Heart left ventricle (tissue), 13 donors: ENCODE results near the gene ASCL5.

Experiments
- CTCF ChIP-seq, 12 donors: fragments of 200-600 bp; sonication (generic) in 4 of 12; IDR thresholded peaks; one replicate each; pipeline versions ENCODE4 v1.5.0 to v1.8.0; 2018 to 2022; ENCODE audit warnings: antibody characterized with exemption in 12 of 12, mild to moderate bottlenecking in 5 of 12
- POLR2A ChIP-seq, 2 donors: fragments of 450-650 bp; IDR thresholded peaks; one replicate each; pipeline ENCODE4 v1.6.1; 2017; ENCODE audit warnings: antibody characterized with exemption in 2 of 2, mild to moderate bottlenecking in 2 of 2, moderate library complexity in 2 of 2
- donor health status: ischemic (EF 13 %, LVEDD 7.1; RV severe dilation, severe dysfunction).
- donor health status: DM: no; HTN: yes; CAD: no.
- donor health status: DM: no; HTN: no; CAD: no.
- donor health status: ischemic (EF 25% LVEDD 6.9; RV normal size, moderate dysfunction).
- donor health status: ischemic (EF 25% LVEDD 5.7; RV mildly dilated, moderate dysfunction).
- donor health status: ischemic (EF 35%, LVEDD 5.7; RV mildly dilated, moderate dysfunction).
- donor health status: nonischemic (EF 11% LVEDD 7.7; RV severe dilation, severe dysfunction).
- donor health status: DM: yes; HTN: yes; CAD: no.
- donor health status: PGD.
- donor health status: ischemic (EF 29% LVEDD 5.4; RV normal size, mild dysfunction).
- donor health status: nonischemic (EF 23%, LVEDD 6.1; RV moderate dilation, normal function).

DNA sequence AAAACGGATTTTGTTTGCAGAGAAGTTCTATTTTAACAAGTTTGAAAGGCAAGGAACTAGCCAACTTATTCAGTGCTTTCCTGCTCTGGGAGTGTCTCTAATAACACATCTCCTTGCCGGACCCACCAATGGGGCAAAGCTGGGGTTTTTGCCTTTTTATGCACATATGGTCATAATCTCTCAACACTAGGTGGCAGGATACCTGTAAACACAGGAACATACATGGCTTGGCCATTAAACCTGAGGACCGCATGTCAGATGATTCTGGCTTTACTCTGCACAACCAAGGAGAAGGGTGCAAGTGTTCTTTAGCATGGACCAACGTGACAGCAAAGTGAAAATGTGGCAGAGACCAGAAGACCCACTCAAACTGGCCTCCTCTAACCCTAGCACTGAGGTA lies 22.4 kb upstream of the ASCL5 start:
- TF ChIP-seq CTCF (IDR thresholded peaks at IDR 0.05) (peak in 6 of 12 donors; percentile 14 to 42 (median 21)), POLR2A (IDR thresholded peaks at IDR 0.05) (no peak)
